Keratinocyte (primary cell): ENCODE results near the gene ZNF560. TPM values are rescaled to one million over a fixed set of nuclear protein-coding genes. Genes with fewer than 3 reads are reported as not detected.

Experiments used
- DNase-seq: peaks from one replicate; pipeline ENCODE4 v3.0.0-alpha.2; 2011; ENCODE audit warnings: low read depth, missing footprints, low spot score
- FAIRE-seq: peaks from 2 replicates; lab custom pipeline; 2011; peaks lifted over from hg19 to GRCh38; lab: Jason Lieb, UNC
- H2AFZ ChIP-seq: 2 replicates; pipeline ENCODE4 v1.6.0; 2012; ENCODE audit warnings: low read length, control low read depth, inconsistent platforms; ENCODE audit not compliant: control insufficient read depth
- H3K27ac ChIP-seq: 2 replicates; pipeline ENCODE4 v1.5.1; 2011; ENCODE audit warnings: low read length; ENCODE audit not compliant: control insufficient read depth, insufficient read depth
- H3K27me3 ChIP-seq: 3 replicates; pipeline ENCODE4 v1.6.0; 2011; ENCODE audit warnings: low read length; ENCODE audit not compliant: control insufficient read depth, insufficient read depth; ENCODE audit errors: extremely low read depth
- H3K36me3 ChIP-seq, 2 experiments: 2 replicates in 1 of 2; 3 replicates in 1 of 2; pipeline ENCODE4 v1.5.1; 2011; ENCODE audit warnings: low read length in 2 of 2, mild to moderate bottlenecking in 1 of 2; ENCODE audit not compliant: control insufficient read depth in 2 of 2, insufficient read depth in 2 of 2; ENCODE audit errors: extremely low read depth in 1 of 2
- H3K4me1 ChIP-seq: 3 replicates; pipeline ENCODE4 v1.5.1; 2011; ENCODE audit warnings: low read length; ENCODE audit not compliant: control insufficient read depth, insufficient read depth; ENCODE audit errors: extremely low read depth
- H3K4me2 ChIP-seq: 3 replicates; pipeline ENCODE4 v1.6.0; 2011; ENCODE audit warnings: low read depth, low read length; ENCODE audit not compliant: control insufficient read depth, insufficient read depth; ENCODE audit errors: extremely low read depth
- H3K4me3 ChIP-seq, 3 experiments: fragments of 200-600 bp in 1 of 3; sonication (generic) in 1 of 3; 2 replicates in 2 of 3; 3 replicates in 1 of 3; pipeline ENCODE4 v1.5.1; 2011 to 2016; ENCODE audit warnings: low read length in 3 of 3, mild to moderate bottlenecking in 3 of 3, control low read depth in 2 of 3, inconsistent platforms in 1 of 3, low read depth in 1 of 3, mixed read lengths in 1 of 3, mixed run types in 1 of 3, moderate library complexity in 1 of 3; ENCODE audit not compliant: control insufficient read depth in 2 of 3, insufficient read depth in 2 of 3; ENCODE audit errors: extremely low read depth in 1 of 3
- H3K79me2 ChIP-seq: 2 replicates; pipeline ENCODE4 v1.6.0; 2012; ENCODE audit warnings: low read length; ENCODE audit not compliant: control insufficient read depth, insufficient read depth
- H3K9ac ChIP-seq: 3 replicates; pipeline ENCODE4 v1.6.0; 2011; ENCODE audit warnings: low read length; ENCODE audit not compliant: control insufficient read depth, insufficient read depth; ENCODE audit errors: extremely low read depth
- H3K9me1 ChIP-seq: 3 replicates; pipeline ENCODE4 v1.6.0; 2011; ENCODE audit warnings: low read length; ENCODE audit not compliant: control insufficient read depth, insufficient read depth; ENCODE audit errors: extremely low read depth
- H3K9me3 ChIP-seq: 2 replicates; pipeline ENCODE4 v1.5.1; 2012; ENCODE audit warnings: low read depth, low read length; ENCODE audit not compliant: control insufficient read depth
- H4K20me1 ChIP-seq: 3 replicates; pipeline ENCODE4 v1.6.0; 2011; ENCODE audit warnings: low read length; ENCODE audit not compliant: control insufficient read depth, insufficient read depth; ENCODE audit errors: extremely low read depth
- CTCF ChIP-seq, 3 experiments: IDR thresholded peaks in 1 of 3; conservative IDR thresholded peaks in 1 of 3; optimal IDR thresholded peaks in 1 of 3; 2 replicates in 2 of 3; 3 replicates in 1 of 3; pipeline versions ENCODE3 to v1.5.1; 2011; ENCODE audit warnings: low read length in 3 of 3, mild to moderate bottlenecking in 3 of 3, moderate library complexity in 2 of 3, control low read depth in 1 of 3, inconsistent platforms in 1 of 3; ENCODE audit not compliant: insufficient read depth in 2 of 3; ENCODE audit errors: extremely low read depth in 1 of 3
- EZH2 ChIP-seq: IDR thresholded peaks from one replicate; pipeline ENCODE4 v1.6.1; 2012; ENCODE audit warnings: inconsistent platforms, mild to moderate bottlenecking, low read length, moderate library complexity
- dilution Hi-C: fragments of 300-500 bp; cut with MboI; formaldehyde crosslinking; loops from one replicate; pipeline ENCODE4 v1.7.0; 2020; ENCODE audit warnings: low sequenced_read_pairs; ENCODE audit not compliant: extremely low pct_ligation_motif_present
- polyA plus RNA-seq, 5 experiments: library from polyadenylated mRNA; depleted of rRNA in 3 of 5; stranded (reverse) in 3 of 5; stranded (forward) in 1 of 5; unstranded in 1 of 5; fragments of >200 nt; gene quantifications; 1 replicate in 1 of 5; 2 replicates in 3 of 5; 3 replicates in 1 of 5; pipeline versions ENCODE4 v1.2.1 to v1.2.3, GENCODE V29; 2011 to 2012; ENCODE audit warnings: missing spikeins in 2 of 5, low read depth in 1 of 5, low replicate concordance in 1 of 5

Gene ZNF560
- polyA plus RNA-seq, 1 donor (not counting 4 experiments of a cell fraction or from before 2014, with no cell fraction given): 0.04 TPM

GRCh38 chr19:9430444-9430843 is 68.0 kb downstream of the ZNF560 start:
- Histone ChIP-seq H3K4me1 (peaks cover 5% of the 10 kb centered on the region), H3K27me3 (no peaks in the 10 kb centered on the region), H3K9me3 (no peaks in the 10 kb centered on the region), H3K79me2 (peaks cover 13% of the 10 kb centered on the region), H3K27ac (no peak overlapping the region), H3K36me3 (peaks cover 5 to 6% of the 10 kb centered on the region in 2 experiments), H2AFZ (no peak overlapping the region), H3K4me2 (no peak overlapping the region), H3K4me3 (no peak overlapping the region), H4K20me1 (no peaks in the 10 kb centered on the region), H3K9ac (no peak overlapping the region), H3K9me1 (no peaks in the 10 kb centered on the region)
- no peak for DNase-seq
- no peak for FAIRE-seq
- TF ChIP-seq EZH2: no peak
- no peak for TF ChIP-seq CTCF (optimal IDR thresholded peaks at IDR 0.05 in 1 of 3, IDR thresholded peaks at IDR 0.05 in 1 of 3, conservative IDR thresholded peaks at IDR 0.05 in 1 of 3; ENCODE audit: extremely low read depth in 1 of 3, insufficient read depth in 2 of 3, low read length in 3 of 3)
- dilution Hi-C loops: no loop called here

- no peaks in the 10 kb centered on the region for H3K9me3 ChIP-seq
- FAIRE-seq (no peak), DNase-seq (no peak)
- dilution Hi-C loops: no loop called here
- no peaks in the 10 kb centered on the region for H3K27me3 ChIP-seq
- no peaks in the 10 kb centered on the region for H3K9me1 ChIP-seq
- no peak for TF ChIP-seq CTCF (optimal IDR thresholded peaks at IDR 0.05 in 1 of 3, IDR thresholded peaks at IDR 0.05 in 1 of 3, conservative IDR thresholded peaks at IDR 0.05 in 1 of 3; ENCODE audit: extremely low read depth in 1 of 3, insufficient read depth in 2 of 3, low read length in 3 of 3)
- TF ChIP-seq EZH2: no peak
- no peak overlapping the region for H3K9ac ChIP-seq
- H3K4me1 ChIP-seq: no peaks in the 10 kb centered on the region
- H2AFZ ChIP-seq: no peak overlapping the region
- H3K79me2 ChIP-seq: peaks cover 2% of the 10 kb centered on the region
- no peaks in the 10 kb centered on the region for H4K20me1 ChIP-seq
- H3K4me2 ChIP-seq: no peak overlapping the region
- no peak overlapping the region for H3K4me3 ChIP-seq
- peaks cover 4 to 7% of the 10 kb centered on the region in 2 experiments for H3K36me3 ChIP-seq
- no peak overlapping the region for H3K27ac ChIP-seq
Observed at GRCh38 chr19:9427941-9428340, 70.5 kb downstream of the ZNF560 start.

Other genes starting within 250 kb of the ZNF560 start
- not detected in 3 replicates for gene OR7E24, start 247.7 kb downstream of the ZNF560 start, polyA plus RNA-seq
- gene ZNF699, start 188.8 kb downstream of the ZNF560 start, polyA plus RNA-seq: 3.7 to 4.0 TPM (median 4.0 TPM) in 3 replicates
- 6.4 to 13.1 TPM (median 12.8 TPM) in 3 replicates for gene ZNF559, start 174.4 kb downstream of the ZNF560 start, polyA plus RNA-seq
- 0.53 to 2.2 TPM (median 2.0 TPM) in 3 replicates for gene ZNF177, start 135.6 kb downstream of the ZNF560 start, polyA plus RNA-seq
- 5.2 to 7.7 TPM (median 7.2 TPM) in 3 replicates for gene ZNF266, start 63.0 kb downstream of the ZNF560 start, polyA plus RNA-seq
- gene ZNF426, start 40.0 kb upstream of the ZNF560 start, polyA plus RNA-seq: 10.8 to 13.8 TPM (median 12.1 TPM) in 3 replicates
- 8.9 to 20.3 TPM (median 17.7 TPM) in 3 replicates for gene ZNF121, start 85.9 kb upstream of the ZNF560 start, polyA plus RNA-seq
- 38.2 to 66.1 TPM (median 56.3 TPM) in 3 replicates for gene ZNF561, start 122.6 kb upstream of the ZNF560 start, polyA plus RNA-seq
- 13.3 to 21.1 TPM (median 18.6 TPM) in 3 replicates for gene ZNF562, start 176.5 kb upstream of the ZNF560 start, polyA plus RNA-seq